PC-3 (cell line): ENCODE measurements around the gene FBXL13. TPM values are rescaled to one million over a fixed set of nuclear protein-coding genes. Genes with fewer than 3 reads are reported as not detected.

Source experiments
- ATAC-seq: fragments of 200-7000 bp; cut with Tn5 transposase; 2 replicates; pipeline ENCODE4 v1.9.1; 2020; ENCODE audit warnings: mild to moderate bottlenecking, moderate library complexity
- BruUV-seq: library from RNA; stranded (reverse); fragments of 400-500 nt; replicated peaks from 2 replicates; lab custom pipeline; 2021; lab: Mats Ljungman, UMichigan
- CTCF ChIA-PET: fragments of 300-600 bp; sonication (Branson Sonifier 250); formaldehyde crosslinking; loops from one replicate; lab custom pipeline; 2022; ENCODE audit warnings: antibody characterized with exemption; lab: Charles Lee
- POLR2A ChIA-PET: fragments of 300-600 bp; sonication (Branson Sonifier 250); formaldehyde crosslinking; loops from one replicate; lab custom pipeline; 2022; ENCODE audit warnings: antibody characterized with exemption; ENCODE audit not compliant: unreplicated experiment; lab: Charles Lee
- DNase-seq: peaks from one replicate; pipeline ENCODE4 v3.0.0-alpha.2; 2015
- H2AFZ ChIP-seq: fragments of 300-600 bp; sonication (generic); 2 replicates; pipeline ENCODE4 v1.6.0; 2016; ENCODE audit warnings: antibody characterized with exemption, low read length
- H3F3A ChIP-seq: fragments of 300-600 bp; sonication (generic); one replicate; pipeline ENCODE4 v1.6.0; 2017; ENCODE audit warnings: antibody characterized with exemption, low read length, control low read depth, mild to moderate bottlenecking; ENCODE audit not compliant: unreplicated experiment
- H3K27ac ChIP-seq: fragments of 300-600 bp; sonication (generic); 2 replicates; pipeline ENCODE4 v1.5.1; 2016; ENCODE audit warnings: mild to moderate bottlenecking, low read length
- H3K27me3 ChIP-seq: fragments of 300-600 bp; sonication (generic); 2 replicates; pipeline ENCODE4 v1.6.1; 2016; ENCODE audit warnings: low read length, mixed read lengths
- H3K36me3 ChIP-seq: fragments of 300-600 bp; sonication (generic); 2 replicates; pipeline ENCODE4 v1.6.1; 2016; ENCODE audit warnings: low read depth, mixed run types, low read length, mixed read lengths
- H3K4me1 ChIP-seq: fragments of 300-600 bp; sonication (generic); 2 replicates; pipeline ENCODE4 v1.5.1; 2016; ENCODE audit warnings: low read length; ENCODE audit not compliant: insufficient read depth
- H3K4me2 ChIP-seq: fragments of 300-600 bp; sonication (generic); 2 replicates; pipeline ENCODE4 v1.6.0; 2016; ENCODE audit warnings: low read length
- H3K4me3 ChIP-seq: fragments of 300-600 bp; sonication (generic); 2 replicates; pipeline ENCODE4 v1.5.1; 2016; ENCODE audit warnings: mild to moderate bottlenecking, low read length, mixed read lengths
- H3K79me2 ChIP-seq: fragments of 300-600 bp; sonication (generic); 2 replicates; pipeline ENCODE4 v1.6.1; 2017; ENCODE audit warnings: low read length, mixed read lengths
- H3K9ac ChIP-seq: fragments of 300-600 bp; sonication (generic); 2 replicates; pipeline ENCODE4 v1.6.0; 2016; ENCODE audit warnings: mild to moderate bottlenecking, low read length
- H3K9me2 ChIP-seq: fragments of 300-600 bp; sonication (generic); replicated peaks from 2 replicates; pipeline ENCODE4 v1.6.1; 2016; ENCODE audit warnings: mixed run types, low read length, mixed read lengths
- H3K9me3 ChIP-seq: fragments of 300-600 bp; sonication (generic); 2 replicates; pipeline ENCODE4 v1.6.1; 2016; ENCODE audit warnings: low read length, mixed read lengths
- H4K20me1 ChIP-seq: fragments of 300-600 bp; sonication (generic); 2 replicates; pipeline ENCODE4 v1.6.1; 2016; ENCODE audit warnings: low read length, mixed read lengths
- CTCF ChIP-seq: fragments of 300-600 bp; sonication (generic); conservative IDR thresholded peaks from 2 replicates; pipeline ENCODE4 v1.5.1; 2017; ENCODE audit warnings: antibody characterized with exemption, low read depth, mild to moderate bottlenecking, low read length
- EZH2 ChIP-seq: fragments of 300-600 bp; sonication (generic); IDR thresholded peaks from one replicate; pipeline ENCODE4 v1.6.1; 2017; ENCODE audit warnings: antibody characterized with exemption, mild to moderate bottlenecking, low read length; ENCODE audit not compliant: unreplicated experiment
- EZH2phosphoT487 ChIP-seq: fragments of 300-600 bp; sonication (generic); IDR thresholded peaks from 2 replicates; pipeline ENCODE4 v1.6.1; 2018; ENCODE audit warnings: mild to moderate bottlenecking, antibody characterized with exemption, low read length, borderline replicate concordance
- intact Hi-C: fragments of 100-400 bp; cut with micrococcal nuclease; formaldehyde crosslinking; loops from 2 replicates; pipeline ENCODE4 v1.9.0; 2023
- total RNA-seq: library from RNA; depleted of rRNA; stranded (reverse); fragments of >200 nt; gene quantifications from 2 replicates; pipeline ENCODE4 v1.2.3, GENCODE V29; 2014

FBXL13 gene
- total RNA-seq, 1 experiment from 2014 or later: 1.1 TPM

- CTCF ChIA-PET: no interaction called here
- H3K4me3 ChIP-seq: no peak overlapping the region
Observed at GRCh38 chr7:103009466-103010185, 65.0 kb downstream of the FBXL13 start.

GRCh38 chr7:103003004-103003403 lies 71.6 kb downstream of the FBXL13 start:
- Histone ChIP-seq H3K9me3 (no peaks in the 10 kb centered on the region), H3K36me3 (no peaks in the 10 kb centered on the region; the same call in 1 of the 2 replicates), H4K20me1 (no peaks in the 10 kb centered on the region), H3F3A (no peaks in the 10 kb centered on the region), H3K79me2 (no peaks in the 10 kb centered on the region), H3K9ac (no peak overlapping the region), H3K4me2 (no peak overlapping the region), H2AFZ (no peak overlapping the region), H3K27ac (no peak overlapping the region), H3K4me3 (no peak overlapping the region), H3K4me1 (no peaks in the 10 kb centered on the region), H3K27me3 (no peaks in the 10 kb centered on the region), H3K9me2 (no peaks in the 10 kb centered on the region)
- ChIA-PET POLR2A (no interaction called here), CTCF (no interaction called here)
- ATAC-seq: no peak
- TF ChIP-seq EZH2phosphoT487 (no peak), EZH2 (no peak), CTCF (no peak)
- intact Hi-C loops: no loop called here
- no peak for DNase-seq
- no TSS peak for BruUV-seq

More at GRCh38 chr7:103009466-103010185, 65.0 kb downstream of the FBXL13 start:
- Histone ChIP-seq H3K9me2 (no peaks in the 10 kb centered on the region), H3K9ac (no peak overlapping the region), H3F3A (no peaks in the 10 kb centered on the region), H3K79me2 (no peaks in the 10 kb centered on the region), H2AFZ (no peak overlapping the region), H3K27ac (no peak overlapping the region), H3K9me3 (no peaks in the 10 kb centered on the region), H3K27me3 (no peaks in the 10 kb centered on the region), H4K20me1 (no peaks in the 10 kb centered on the region), H3K36me3 (no peaks in the 10 kb centered on the region), H3K4me1 (peaks cover 5% of the 10 kb centered on the region; the same call in 1 of the 2 replicates), H3K4me2 (no peak overlapping the region)
- ATAC-seq (no peak), DNase-seq (no peak)
- BruUV-seq: no TSS peak
- POLR2A ChIA-PET: no interaction called here
- intact Hi-C loops: no loop called here
- no peak for TF ChIP-seq CTCF

GRCh38 chr7:103001210-103001609 lies 73.4 kb downstream of the FBXL13 start:
- intact Hi-C loops: no loop called here
- H3K27me3 ChIP-seq: no peaks in the 10 kb centered on the region
- no peaks in the 10 kb centered on the region for H3K4me1 ChIP-seq
- ATAC-seq (no peak), DNase-seq (no peak)
- no peak overlapping the region for H3K4me3 ChIP-seq
- ChIA-PET CTCF (no interaction called here), POLR2A (no interaction called here)
- H3F3A ChIP-seq: no peaks in the 10 kb centered on the region
- no peak overlapping the region for H3K9ac ChIP-seq
- BruUV-seq: no TSS peak
- H3K9me3 ChIP-seq: no peaks in the 10 kb centered on the region
- H3K9me2 ChIP-seq: no peaks in the 10 kb centered on the region
- no peak overlapping the region for H3K27ac ChIP-seq
- TF ChIP-seq CTCF: no peak
- no peak for TF ChIP-seq EZH2
- TF ChIP-seq EZH2phosphoT487: no peak
- H3K36me3 ChIP-seq: no peaks in the 10 kb centered on the region; the same call in 1 of the 2 replicates
- no peak overlapping the region for H2AFZ ChIP-seq
- no peaks in the 10 kb centered on the region for H4K20me1 ChIP-seq
- no peaks in the 10 kb centered on the region for H3K79me2 ChIP-seq
- no peak overlapping the region for H3K4me2 ChIP-seq
